H1 (cell line): Measurements from ENCODE around the gene LIF. TPM values are rescaled to one million over a fixed set of nuclear protein-coding genes. Genes with fewer than 3 reads are reported as not detected.

Experiments used
- CTCF ChIA-PET: fragments of 300-600 bp; sonication (Branson Sonifier 250); formaldehyde crosslinking; loops from one replicate; lab custom pipeline; 2021; ENCODE audit not compliant: partially characterized antibody; lab: Charles Lee
- POLR2A ChIA-PET: fragments of 300-600 bp; sonication (Branson Sonifier 250); formaldehyde crosslinking; loops from one replicate; lab custom pipeline; 2021; ENCODE audit warnings: inconsistent platforms; ENCODE audit not compliant: partially characterized antibody; lab: Charles Lee
- DNase-seq, 2 experiments: peaks; one replicate each; pipeline versions ENCODE4 v3.0.0 to v3.0.0-alpha.2; 2010 to 2022; ENCODE audit warnings: low spot score in 2 of 2, low read depth in 1 of 2, mixed read lengths in 1 of 2
- FAIRE-seq: peaks from 2 replicates; lab custom pipeline; 2011; peaks lifted over from hg19 to GRCh38; lab: Jason Lieb, UNC
- H2AFZ ChIP-seq: 2 replicates; pipeline ENCODE4 v1.8.1; 2012; ENCODE audit warnings: low read length, inconsistent platforms
- H2AK5ac ChIP-seq: 2 replicates; pipeline ENCODE4 v1.6.1; 2013; ENCODE audit warnings: low read depth, low read length
- H2BK120ac ChIP-seq: replicated peaks from 2 replicates; pipeline ENCODE3; 2013; ENCODE audit warnings: low read depth, low read length, inconsistent platforms
- H2BK12ac ChIP-seq: 2 replicates; pipeline ENCODE4 v1.6.1; 2013; ENCODE audit warnings: low read depth, low read length
- H2BK15ac ChIP-seq: 2 replicates; pipeline ENCODE4 v1.6.1; 2013; ENCODE audit warnings: low read length
- H2BK20ac ChIP-seq: 2 replicates; pipeline ENCODE4 v1.6.1; 2013; ENCODE audit warnings: low read length
- H2BK5ac ChIP-seq: 2 replicates; pipeline ENCODE4 v1.6.1; 2013; ENCODE audit warnings: low read depth, low read length
- H3K14ac ChIP-seq: 2 replicates; pipeline ENCODE4 v1.6.1; 2013; ENCODE audit warnings: inconsistent platforms; ENCODE audit not compliant: insufficient read length
- H3K18ac ChIP-seq: 2 replicates; pipeline ENCODE4 v1.6.1; 2013; ENCODE audit warnings: low read length; ENCODE audit errors: extremely low read depth
- H3K23ac ChIP-seq: 2 replicates; pipeline ENCODE4 v1.6.1; 2013; ENCODE audit warnings: inconsistent platforms; ENCODE audit not compliant: insufficient read length
- H3K23me2 ChIP-seq: 2 replicates; pipeline ENCODE4 v1.6.1; 2013; ENCODE audit warnings: low read depth, low read length
- H3K27ac ChIP-seq: 2 replicates; pipeline ENCODE4 v1.6.1; 2011; ENCODE audit warnings: low read depth, low read length, inconsistent platforms
- H3K27me3 ChIP-seq, 4 experiments: replicated peaks in 1 of 4; 1 replicate in 1 of 4; 2 replicates in 3 of 4; pipeline versions ENCODE4 v1.6.1 to v1.8.1; 2011 to 2013; ENCODE audit warnings: low read length in 3 of 4, mild to moderate bottlenecking in 3 of 4, inconsistent platforms in 2 of 4, mixed read lengths in 2 of 4, moderate library complexity in 1 of 4; ENCODE audit not compliant: control insufficient read depth in 3 of 4, insufficient read depth in 3 of 4; ENCODE audit errors: extremely low read depth in 1 of 4
- H3K36me3 ChIP-seq, 4 experiments: 2 replicates each; pipeline versions ENCODE4 v1.6.1 to v1.8.1; 2011 to 2013; ENCODE audit warnings: mild to moderate bottlenecking in 4 of 4, low read length in 3 of 4, moderate library complexity in 2 of 4, control low read depth in 1 of 4, inconsistent platforms in 1 of 4; ENCODE audit not compliant: insufficient read depth in 4 of 4, control insufficient read depth in 2 of 4
- H3K4ac ChIP-seq: replicated peaks from 2 replicates; pipeline ENCODE3; 2013; ENCODE audit warnings: low read length, low read depth, mixed read lengths, inconsistent platforms; ENCODE audit not compliant: insufficient read length
- H3K4me1 ChIP-seq, 4 experiments: replicated peaks in 1 of 4; 1 replicate in 1 of 4; 2 replicates in 3 of 4; pipeline versions ENCODE4 v1.6.1 to v1.8.1; 2011 to 2013; ENCODE audit warnings: low read length in 3 of 4, inconsistent platforms in 2 of 4, mixed read lengths in 1 of 4; ENCODE audit not compliant: insufficient read depth in 4 of 4, control insufficient read depth in 3 of 4
- H3K4me2 ChIP-seq, 2 experiments: 2 replicates each; pipeline versions ENCODE4 v1.6.1 to v1.8.1; 2011 to 2013; ENCODE audit warnings: low read depth in 2 of 2, low read length in 2 of 2, control low read depth in 1 of 2, inconsistent platforms in 1 of 2, mild to moderate bottlenecking in 1 of 2; ENCODE audit not compliant: insufficient read depth in 1 of 2
- H3K4me3 ChIP-seq, 4 experiments: fragments of 200-600, 300-600 bp in 1 of 4; sonication (generic), shearing (Covaris generic), sonication (Bioruptor Twin) in 1 of 4; 2 replicates each; pipeline versions ENCODE4 v1.5.1 to v1.8.1; 2011 to 2016; ENCODE audit warnings: low read length in 4 of 4, low read depth in 3 of 4, control low read depth in 2 of 4, inconsistent platforms in 2 of 4, mild to moderate bottlenecking in 2 of 4, mixed read lengths in 1 of 4, moderate library complexity in 1 of 4; ENCODE audit not compliant: insufficient read depth in 2 of 4; ENCODE audit errors: extremely low read depth in 1 of 4
- H3K56ac ChIP-seq: replicated peaks from 2 replicates; pipeline ENCODE3; 2013; ENCODE audit warnings: low read depth, mild to moderate bottlenecking, mixed read lengths, low read length, inconsistent platforms; ENCODE audit not compliant: insufficient read length
- H3K79me1 ChIP-seq: 2 replicates; pipeline ENCODE4 v1.6.1; 2013; ENCODE audit warnings: low read depth, low read length, control low read depth
- H3K79me2 ChIP-seq, 2 experiments: 2 replicates each; pipeline versions ENCODE4 v1.6.1 to v1.8.1; 2012 to 2013; ENCODE audit warnings: low read length in 2 of 2, mild to moderate bottlenecking in 2 of 2, inconsistent platforms in 1 of 2; ENCODE audit not compliant: insufficient read depth in 2 of 2, control insufficient read depth in 1 of 2
- H3K9ac ChIP-seq, 4 experiments: replicated peaks in 1 of 4; 1 replicate in 1 of 4; 2 replicates in 3 of 4; pipeline versions ENCODE4 v1.6.1 to v1.8.1; 2011 to 2013; ENCODE audit warnings: low read depth in 3 of 4, low read length in 3 of 4, control low read depth in 2 of 4, mild to moderate bottlenecking in 2 of 4, moderate library complexity in 2 of 4, inconsistent platforms in 1 of 4; ENCODE audit errors: extremely low read depth in 1 of 4
- H3K9me3 ChIP-seq, 2 experiments: 2 replicates each; pipeline versions ENCODE4 v1.6.1 to v1.8.1; 2012 to 2013; ENCODE audit warnings: mild to moderate bottlenecking in 2 of 2, moderate library complexity in 2 of 2, control low read depth in 1 of 2, inconsistent platforms in 1 of 2, low read depth in 1 of 2, low read length in 1 of 2, mixed read lengths in 1 of 2; ENCODE audit not compliant: insufficient read depth in 2 of 2
- H4K20me1 ChIP-seq, 2 experiments: replicated peaks in 1 of 2; 2 replicates each; pipeline versions ENCODE3 to v1.8.1; 2011 to 2013; ENCODE audit warnings: inconsistent platforms in 2 of 2, low read length in 2 of 2, mild to moderate bottlenecking in 1 of 2; ENCODE audit not compliant: insufficient read depth in 2 of 2, control insufficient read depth in 1 of 2
- H4K5ac ChIP-seq: 2 replicates; pipeline ENCODE4 v1.6.1; 2013; ENCODE audit warnings: low read length, low read depth, mixed read lengths, inconsistent platforms; ENCODE audit not compliant: insufficient read length
- H4K8ac ChIP-seq: 2 replicates; pipeline ENCODE4 v1.8.0; 2013; ENCODE audit warnings: mild to moderate bottlenecking, moderate library complexity, low read length, inconsistent platforms; ENCODE audit not compliant: insufficient read depth; ENCODE audit errors: extremely low read depth
- H4K91ac ChIP-seq: replicated peaks from 2 replicates; pipeline ENCODE3; 2013; ENCODE audit warnings: low read length, mixed read lengths, inconsistent platforms; ENCODE audit not compliant: insufficient read length
- ASH2L ChIP-seq: fragments of 200-600, 300-600 bp; sonication (generic); IDR thresholded peaks from one replicate; pipeline ENCODE4 v1.7.1; 2017; ENCODE audit warnings: low read length
- CBX8 ChIP-seq: fragments of 300-800, 300-1000 bp; sonication (generic); IDR thresholded peaks from 2 replicates; pipeline ENCODE4 v1.7.1; 2016; ENCODE audit warnings: low read depth, low read length, borderline replicate concordance
- CHD1 ChIP-seq: IDR thresholded peaks from 2 replicates; pipeline ENCODE4 v1.6.1; 2012; ENCODE audit warnings: low read depth, low read length, improper control_type of control experiment
- EZH2 ChIP-seq: fragments of 200-600 bp; sonication (generic); IDR thresholded peaks from 2 replicates; pipeline ENCODE4 v1.7.1; 2012; ENCODE audit warnings: low read depth, mild to moderate bottlenecking, moderate library complexity, low read length, inconsistent platforms; ENCODE audit not compliant: severe bottlenecking
- GTF2F1 ChIP-seq: IDR thresholded peaks from 2 replicates; pipeline ENCODE4 v1.6.1; 2012; ENCODE audit warnings: low read depth, low read length, improper control_type of control experiment, borderline replicate concordance
- POLR2AphosphoS5 ChIP-seq: IDR thresholded peaks from 2 replicates; pipeline ENCODE4 v1.6.1; 2011; ENCODE audit warnings: low read depth, low read length
- WGBS, 2 experiments: shearing (Covaris generic) in 1 of 2; methylation state at CpG; one replicate each; pipeline versions ENCODE4 v1.1.6 to v1.1.7; 2013 to 2015; ENCODE audit warnings: low lambda C conversion rate in 2 of 2, mixed read lengths in 2 of 2, inconsistent platforms in 1 of 2, low coverage in 1 of 2, missing lambda C conversion rate in 1 of 2; ENCODE audit not compliant: insufficient replicate concordance in 2 of 2, insufficient coverage in 1 of 2, insufficient read length in 1 of 2; ENCODE audit errors: extremely low coverage in 1 of 2, missing lambda C conversion rate in 1 of 2; 5-methylcytosine and 5-hydroxymethylcytosine counted together
- polyA plus RNA-seq, 7 experiments: library from polyadenylated mRNA; depleted of rRNA in 3 of 7; stranded (reverse) in 5 of 7; unstranded in 2 of 7; fragments of >200 nt in 5 of 7; fragments of 200-250 nt in 2 of 7; gene quantifications; 1 replicate in 5 of 7; 2 replicates in 1 of 7; 4 replicates in 1 of 7; pipeline versions ENCODE4 v1.2.1 to v1.2.3, GENCODE V29; 2011 to 2013; ENCODE audit warnings: missing spikeins in 2 of 7, mixed read lengths in 2 of 7
- total RNA-seq: library from RNA; stranded (reverse); fragmentation: NEBNext Ultra II Directional; extraction: Animal tissue kit (Norgen Biotek cat#: 25700); gene quantifications from 2 replicates; pipeline ENCODE4 v1.2.1, GENCODE V29; 2021
- TF ChIP-seq, protein P1 (sequence below): IDR thresholded peaks from 2 replicates; pipeline ENCODE4 v1.6.1; 2011; ENCODE audit warnings: low read depth, mild to moderate bottlenecking, low read length; ENCODE audit not compliant: insufficient read depth

LIF gene
- total and polyA plus RNA-seq, 2 of the 8 experiments (the other 6 are each of a cell fraction or from before 2014, with no cell fraction given) = 3.3 to 3.5 TPM

GRCh38 chr22:30209642-30210041, 36.9 kb downstream of the LIF start:
- no peak overlapping the region for H3K23ac ChIP-seq
- H4K20me1 ChIP-seq = no peaks in the 10 kb centered on the region
- H3K9ac ChIP-seq = no peak overlapping the region
- no peak for FAIRE-seq
- no peaks in the 10 kb centered on the region for H3K36me3 ChIP-seq
- H2BK120ac ChIP-seq = peak overlapping the region; percentile 70
- peak overlapping the region; percentile 15; the same call in 1 of the 2 replicates for H2BK20ac ChIP-seq
- ChIA-PET POLR2A (interaction anchor here (1.3 to 1.5 kb wide), 2 partner anchors 12 to 17 kb away, joined by 3 to 5 read pairs; no protein-coding TSS in a partner anchor), CTCF (interaction anchor here (0.9 to 2.2 kb wide), 6 partner anchors 8 to 102 kb away, joined by 3 to 6 read pairs (median 4); no protein-coding TSS in a partner anchor)
- H2BK12ac ChIP-seq = peak overlapping the region; percentile 90; the same call in 1 of the 2 replicates
- no peaks in the 10 kb centered on the region for H3K79me1 ChIP-seq
- peaks cover 0 to 12% (median 5%) of the 10 kb centered on the region in 4 experiments; a peak in 6 of 7 replicates for H3K4me1 ChIP-seq
- DNase-seq = no peak
- H2BK5ac ChIP-seq = no peak overlapping the region
- H2BK15ac ChIP-seq = peak overlapping the region; percentile 72; the same call in 1 of the 2 replicates
- peak overlapping the region; percentile 47 for H4K91ac ChIP-seq
- H3K9me3 ChIP-seq = no peaks in the 10 kb centered on the region
- no peaks in the 10 kb centered on the region for H3K23me2 ChIP-seq
- H3K79me2 ChIP-seq = no peaks in the 10 kb centered on the region
- no peak overlapping the region for H3K4me2 ChIP-seq
- H3K27ac ChIP-seq = no peak overlapping the region
- no peak overlapping the region for H4K5ac ChIP-seq
- H2AFZ ChIP-seq = no peak overlapping the region
- H3K56ac ChIP-seq = no peak overlapping the region
- H3K4ac ChIP-seq = no peak overlapping the region
- no peak for TF ChIP-seq CBX8
- TF ChIP-seq CHD1 = no peak
- TF ChIP-seq EZH2 = no peak
- TF ChIP-seq, protein P1, sequence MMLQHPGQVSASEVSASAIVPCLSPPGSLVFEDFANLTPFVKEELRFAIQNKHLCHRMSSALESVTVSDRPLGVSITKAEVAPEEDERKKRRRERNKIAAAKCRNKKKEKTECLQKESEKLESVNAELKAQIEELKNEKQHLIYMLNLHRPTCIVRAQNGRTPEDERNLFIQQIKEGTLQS = no peak
- TF ChIP-seq POLR2AphosphoS5 = no peak
- TF ChIP-seq GTF2F1 = no peak
- no peak for TF ChIP-seq ASH2L
- no peak overlapping the region for H3K14ac ChIP-seq
- H2AK5ac ChIP-seq = 0 out of 2 replicates have a peak overlapping the region, but pooled peaks have one; percentile 40
- no peak overlapping the region for H3K18ac ChIP-seq
- WGBS, 2 experiments = 95% methylated on average over 6 of the region's 6 CpGs; no CpG with 5 or more reads in 1 of the 2 experiments
- no peak overlapping the region for H3K4me3 ChIP-seq
- H4K8ac ChIP-seq = no peak overlapping the region
- H3K27me3 ChIP-seq = no peaks in the 10 kb centered on the region; a peak in 1 of 7 replicates
